Aorta (tissue), 5 donors: ENCODE measurements around the gene KCNRG. TPM values are rescaled to one million over a fixed set of nuclear protein-coding genes. Genes with fewer than 3 reads are reported as not detected.
"Not testable (repeated sequence)": the region's sequence is repeated elsewhere in the genome, so short reads cannot be mapped to it uniquely, and the experiment has no call there.

Source experiments
- ATAC-seq: fragments of 200-7000 bp; cut with Tn5 transposase; one replicate; pipeline ENCODE4 v1.9.1; 2022; ENCODE audit warnings: moderate library complexity; ENCODE audit not compliant: low FRiP score
- DNase-seq, 2 donors: peaks; one replicate each; pipeline ENCODE4 v3.0.0-alpha.2; 2020
- H3K27ac ChIP-seq, 2 donors: one replicate each; pipeline ENCODE4 v1.5.1; 2013; ENCODE audit warnings: low read length in 2 of 2, mild to moderate bottlenecking in 2 of 2, moderate library complexity in 2 of 2, control low read depth in 1 of 2, inconsistent platforms in 1 of 2, low read depth in 1 of 2
- H3K27me3 ChIP-seq, 2 donors: one replicate each; pipeline ENCODE4 v1.6.1; 2013; ENCODE audit warnings: control low read depth in 1 of 2, low read length in 1 of 2, mild to moderate bottlenecking in 1 of 2, moderate library complexity in 1 of 2; ENCODE audit not compliant: insufficient read depth in 2 of 2, control insufficient read depth in 1 of 2
- H3K36me3 ChIP-seq, 2 donors: one replicate each; pipeline ENCODE4 v1.6.1; 2013; ENCODE audit warnings: control low read depth in 1 of 2, low read length in 1 of 2, mild to moderate bottlenecking in 1 of 2; ENCODE audit not compliant: insufficient read depth in 2 of 2, control insufficient read depth in 1 of 2
- H3K4me1 ChIP-seq, 2 donors: one replicate each; pipeline ENCODE4 v1.6.1; 2013; ENCODE audit warnings: low read length in 2 of 2, control low read depth in 1 of 2, mild to moderate bottlenecking in 1 of 2, moderate library complexity in 1 of 2; ENCODE audit not compliant: insufficient read depth in 2 of 2, control insufficient read depth in 1 of 2
- H3K4me3 ChIP-seq, 2 donors: one replicate each; pipeline ENCODE4 v1.5.1; 2013; ENCODE audit warnings: low read length in 2 of 2, control low read depth in 1 of 2, mild to moderate bottlenecking in 1 of 2
- H3K9me3 ChIP-seq: one replicate; pipeline ENCODE4 v1.6.1; 2013; ENCODE audit warnings: mild to moderate bottlenecking, low read length; ENCODE audit not compliant: control insufficient read depth
- WGBS, 2 donors: extraction: QIAGEN DNeasy Blood & Tissue Kit; methylation state at CpG; one replicate each; pipeline ENCODE4 v1.1.7; 2013; 5-methylcytosine and 5-hydroxymethylcytosine counted together
- intact Hi-C, 2 donors: fragments of 100-400 bp; cut with DNase I; formaldehyde crosslinking; loops; one replicate each; pipeline versions ENCODE4 v1.14.2 to v1.15.0; 2022
- polyA plus RNA-seq, 2 donors: library from polyadenylated mRNA; stranded (reverse); fragments of 200-250 nt; gene quantifications; one replicate each; pipeline ENCODE4 v1.2.3, GENCODE V29; 2013
- total RNA-seq, 2 donors: library from RNA; stranded (reverse); fragmentation: NEBNext Ultra II Directional; extraction: Animal tissue kit (Norgen Biotek cat#: 25700); gene quantifications; one replicate each; pipeline ENCODE4 v1.2.1, GENCODE V29; 2021
- donor health status: healthy with polysubstance abuse.
- donor health status: Bipolar disorder and iron deficiency.
- donor health status: DM: no; HTN: no; CAD: no.
- donor health status: DM: no; HTN: no; CAD: no.
- donor health status: DM: yes; HTN: yes; CAD: no.

Gene KCNRG
- total and polyA plus RNA-seq, 4 donors, result 0.45 to 1.7 TPM; not detected in 2

DNA sequence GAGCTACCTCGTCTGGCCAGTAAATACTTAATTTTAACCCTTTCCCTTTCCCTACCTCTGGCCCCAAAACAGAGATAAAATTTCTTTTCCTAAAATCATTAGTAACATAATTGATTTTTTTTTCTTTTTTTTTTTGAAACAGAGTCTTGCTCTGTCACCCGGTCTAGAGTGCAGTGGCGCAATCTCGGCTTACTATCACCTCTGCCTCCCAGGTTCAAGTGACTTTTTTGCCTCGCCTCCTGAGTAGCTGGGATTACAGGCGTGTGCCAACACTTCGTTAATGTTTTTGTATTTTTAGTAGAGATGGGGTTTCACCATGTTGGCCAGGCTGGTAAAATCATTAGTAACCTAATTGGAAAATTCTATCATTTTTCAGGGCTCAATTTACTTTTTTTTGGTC is 28.8 kb upstream of the KCNRG start:
- 90 to 91% methylated on average over 7 of the region's 7 CpGs for WGBS, 2 donors
- intact Hi-C loops, result loop anchor here in 1 of 2 donors (10.0 kb wide), 1 partner anchor 548 kb away; no protein-coding TSS in a partner anchor
- H3K27me3 ChIP-seq, result no peaks in the 10 kb centered on the region
- H3K27ac ChIP-seq, result no peak overlapping the region
- DNase-seq, result no peak
- H3K36me3 ChIP-seq, result no peaks in the 10 kb centered on the region
- no peaks in the 10 kb centered on the region for H3K9me3 ChIP-seq
- peaks cover 0 to 1% of the 10 kb centered on the region in 2 donors for H3K4me1 ChIP-seq
- H3K4me3 ChIP-seq, result no peak overlapping the region
- ATAC-seq, result no peak

DNA sequence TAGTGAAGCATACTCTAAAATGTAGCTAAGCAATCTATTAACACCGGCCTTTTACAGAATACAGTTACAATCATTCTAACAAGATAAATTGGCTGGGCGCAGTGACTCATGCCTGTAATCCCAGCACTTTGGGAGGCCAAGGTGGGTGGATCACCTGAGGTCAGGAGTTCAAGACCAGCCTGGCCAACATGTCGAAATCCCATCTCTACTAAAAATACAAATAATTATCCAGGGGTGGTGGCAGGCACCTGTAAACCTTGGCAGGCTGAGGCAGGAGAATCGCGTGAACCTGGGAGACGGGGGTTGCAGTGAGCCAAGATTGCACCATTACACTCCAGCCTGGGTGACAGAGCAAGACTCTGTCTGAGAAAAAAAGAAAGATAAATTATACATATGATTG is 24.6 kb upstream of the KCNRG start:
- H3K36me3 ChIP-seq, intact Hi-C loops, ATAC-seq, H3K4me3 ChIP-seq, DNase-seq, H3K4me1 ChIP-seq, H3K27ac ChIP-seq, H3K27me3 ChIP-seq, H3K9me3 ChIP-seq: not testable (repeated sequence)
- 88 to 97% methylated on average over 6 of the region's 6 CpGs for WGBS, 2 donors

- intact Hi-C loops, result no loop called here
- Histone ChIP-seq H3K36me3 (no peaks in the 10 kb centered on the region), H3K4me1 (peaks cover 0 to 1% of the 10 kb centered on the region in 2 donors), H3K9me3 (no peaks in the 10 kb centered on the region), H3K4me3 (no peak overlapping the region), H3K27ac (no peak overlapping the region), H3K27me3 (no peaks in the 10 kb centered on the region)
- DNase-seq, result no peak
- no peak for ATAC-seq
Observed at GRCh38 chr13:49993111-49993510, 22.1 kb upstream of the KCNRG start.

DNA sequence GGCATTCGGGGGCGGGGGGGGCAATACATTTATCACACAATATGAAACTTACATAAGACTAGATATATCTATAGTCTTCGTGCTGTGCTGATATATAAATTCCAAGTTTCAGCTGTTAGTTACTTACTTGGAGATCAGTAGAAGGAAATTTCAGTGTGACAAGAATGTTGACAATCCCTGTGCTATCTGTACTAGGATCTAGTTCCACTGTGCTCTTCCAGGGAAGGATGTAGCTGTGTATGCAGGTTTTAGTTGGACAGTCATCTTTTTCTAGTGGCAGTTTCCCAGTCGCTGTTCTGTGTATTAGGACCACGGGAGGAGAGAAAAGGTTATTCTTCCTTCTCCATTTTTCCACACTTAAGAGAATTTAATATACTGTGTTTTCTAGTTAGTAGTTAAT is 21.6 kb upstream of the KCNRG start:
- H3K27me3 ChIP-seq, result no peaks in the 10 kb centered on the region
- intact Hi-C loops, result no loop called here
- ATAC-seq (no peak), DNase-seq (no peak)
- peaks cover 0 to 1% of the 10 kb centered on the region in 2 donors for H3K4me1 ChIP-seq
- no peak overlapping the region for H3K27ac ChIP-seq
- H3K36me3 ChIP-seq, result no peaks in the 10 kb centered on the region
- 84 to 86% methylated on average over 5 of the region's 5 CpGs for WGBS, 2 donors
- no peaks in the 10 kb centered on the region for H3K9me3 ChIP-seq
- H3K4me3 ChIP-seq, result no peak overlapping the region

DNA sequence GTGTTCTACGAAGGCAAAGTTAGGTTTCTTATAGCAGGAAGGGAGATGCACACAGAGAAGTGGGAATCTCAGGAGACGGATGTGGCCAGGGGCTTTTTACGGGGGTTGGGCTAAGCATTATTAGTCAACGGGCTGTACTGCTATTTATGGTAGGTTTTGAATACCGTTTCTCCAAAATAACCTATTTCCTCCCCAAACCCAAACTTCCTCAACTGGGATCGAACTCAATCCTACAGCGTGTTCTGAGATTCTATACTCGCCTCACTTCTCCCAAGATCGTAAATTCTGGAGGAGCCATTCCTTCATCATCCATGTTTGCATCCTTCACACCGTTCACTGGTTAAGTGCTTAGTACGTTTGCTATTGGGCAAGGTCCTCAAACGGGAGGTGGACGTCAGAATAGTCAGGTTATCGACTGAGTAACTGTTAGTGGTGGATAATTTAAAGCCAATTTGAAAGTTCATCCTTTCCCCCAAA is 19.6 kb upstream of the KCNRG start:
- Histone ChIP-seq H3K27me3 (no peaks in the 10 kb centered on the region), H3K4me1 (peaks cover 4 to 8% of the 10 kb centered on the region in 2 donors), H3K27ac (peak overlapping the region; percentile 37 to 80), H3K36me3 (no peaks in the 10 kb centered on the region), H3K4me3 (peak overlapping the region; percentile 81), H3K9me3 (no peaks in the 10 kb centered on the region)
- no peak for ATAC-seq
- intact Hi-C loops, result loop anchor here (2.0 to 5.0 kb wide), 3 partner anchors 75 to 87 kb away; no protein-coding TSS in a partner anchor
- DNase-seq, result no peak
- WGBS, 2 donors, result 22 to 25% methylated on average over 14 of the region's 14 CpGs

DNA sequence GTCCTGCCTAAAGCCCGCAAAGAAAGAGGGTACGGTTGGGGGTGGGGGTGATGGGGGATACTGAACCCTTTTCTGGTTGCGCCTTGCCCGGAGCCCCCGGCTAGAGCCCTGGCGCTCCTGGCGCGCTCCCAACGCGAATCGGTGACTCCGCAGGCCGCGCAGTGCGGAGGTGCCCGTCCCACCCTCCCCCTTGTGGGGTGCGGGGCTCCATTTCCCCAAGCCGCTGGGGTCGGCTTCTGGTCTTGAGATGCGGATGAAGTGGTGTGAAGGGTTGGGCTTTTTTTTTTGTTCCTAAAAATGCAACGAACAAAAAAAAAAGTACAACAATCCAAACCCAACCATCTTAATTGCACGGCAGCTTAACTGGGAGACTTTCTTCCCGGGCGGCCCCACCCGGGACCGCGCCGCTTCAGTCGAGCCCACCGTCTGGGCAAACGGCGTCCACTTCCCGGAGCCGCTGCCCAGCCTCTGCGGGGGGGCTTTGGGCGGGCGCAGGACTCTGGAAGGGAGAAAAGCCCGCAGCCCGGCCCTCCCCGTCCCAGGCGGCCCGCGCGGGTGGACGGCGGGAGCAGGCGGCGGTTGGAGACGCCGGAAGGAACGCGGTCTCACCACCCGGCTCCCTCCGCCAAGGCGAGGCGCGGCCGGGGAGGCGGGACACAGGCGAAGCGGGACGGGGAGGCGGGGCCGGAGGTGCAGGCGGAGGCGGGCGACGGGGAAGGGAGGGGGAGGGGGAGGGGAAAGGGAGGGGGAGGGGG is 18.9 kb upstream of the KCNRG start:
- intact Hi-C loops, result loop anchor here (2.0 to 5.0 kb wide), 3 partner anchors 74 to 86 kb away; no protein-coding TSS in a partner anchor
- Histone ChIP-seq H3K36me3 (no peaks in the 10 kb centered on the region), H3K4me1 (peaks cover 4 to 7% of the 10 kb centered on the region in 2 donors), H3K27ac (peak overlapping the region; percentile 80 to 89), H3K27me3 (no peaks in the 10 kb centered on the region), H3K4me3 (peak overlapping the region; percentile 81), H3K9me3 (no peaks in the 10 kb centered on the region)
- WGBS, 2 donors, result 1% methylated on average over 31 to 65 of the region's 68 CpGs
- peak; percentile 96 to 98 for DNase-seq
- ATAC-seq, result peak; percentile 94

GRCh38 chr13:49996951-49997895 is 18.0 kb upstream of the KCNRG start, which contains the start of gene TRIM13:
TRIM13 (plus strand) TSS chr13:49997042; CDS start chr13:50011941, 14,899 bp downstream.
- Histone ChIP-seq H3K9me3 (no peaks in the 10 kb centered on the region), H3K27me3 (no peaks in the 10 kb centered on the region), H3K27ac (peak within 1 kb of the TSS; percentile 80 to 94), H3K4me3 (peak within 1 kb of the TSS; percentile 81 to 98), H3K36me3 (no peaks in the 10 kb centered on the region), H3K4me1 (peaks cover 7% of the 10 kb centered on the region in 2 donors)
- intact Hi-C loops, result loop anchor here (1.0 to 5.0 kb wide), 4 partner anchors 74 to 127 kb away; no protein-coding TSS in a partner anchor
- 0 to 1% methylated on average over 53 to 54 of the region's 56 CpGs for WGBS, 2 donors
- peak; percentile 94 for ATAC-seq
- peak; percentile 94 to 95 for DNase-seq

DNA sequence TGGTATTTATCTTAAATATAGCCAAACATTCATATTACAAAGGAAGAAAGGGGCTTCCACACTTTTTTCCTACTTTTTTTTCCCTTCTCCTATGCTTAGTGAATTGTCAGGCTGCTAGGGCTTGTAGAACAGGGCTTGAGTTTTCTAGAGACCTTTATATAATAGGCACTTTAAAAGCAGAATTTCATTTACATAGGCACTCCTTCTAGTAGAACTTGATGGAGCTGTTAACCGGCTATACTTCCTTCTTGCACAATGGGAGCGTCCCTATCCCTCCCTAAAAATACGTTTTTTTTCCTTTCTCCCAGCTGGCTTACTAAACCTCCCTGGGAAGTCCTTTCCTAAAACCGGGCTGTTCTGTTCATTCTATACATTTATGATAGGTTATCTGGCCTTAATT is 17.3 kb upstream of the KCNRG start:
- ATAC-seq, result no peak
- WGBS, 2 donors, result 2 to 3% methylated on average over 4 of the region's 4 CpGs
- Histone ChIP-seq H3K27me3 (no peaks in the 10 kb centered on the region), H3K27ac (no peak overlapping the region), H3K4me3 (peak overlapping the region; percentile 41 to 98), H3K36me3 (no peaks in the 10 kb centered on the region), H3K4me1 (peaks cover 7% of the 10 kb centered on the region in 2 donors), H3K9me3 (no peaks in the 10 kb centered on the region)
- intact Hi-C loops, result loop anchor here (1.0 to 5.0 kb wide), 4 partner anchors 73 to 126 kb away; no protein-coding TSS in a partner anchor
- no peak for DNase-seq
